H1 (cell line): ENCODE data around the gene ANKS1B. TPM values are rescaled to one million over a fixed set of nuclear protein-coding genes. Genes with fewer than 3 reads are reported as not detected.

ENCODE experiments used
- CTCF ChIA-PET: fragments of 300-600 bp; sonication (Branson Sonifier 250); formaldehyde crosslinking; loops from one replicate; lab custom pipeline; 2021; ENCODE audit not compliant: partially characterized antibody; lab: Charles Lee
- POLR2A ChIA-PET: fragments of 300-600 bp; sonication (Branson Sonifier 250); formaldehyde crosslinking; loops from one replicate; lab custom pipeline; 2021; ENCODE audit warnings: inconsistent platforms; ENCODE audit not compliant: partially characterized antibody; lab: Charles Lee
- DNase-seq, 2 experiments: peaks; one replicate each; pipeline versions ENCODE4 v3.0.0 to v3.0.0-alpha.2; 2010 to 2022; ENCODE audit warnings: low spot score in 2 of 2, low read depth in 1 of 2, mixed read lengths in 1 of 2
- FAIRE-seq: peaks from 2 replicates; lab custom pipeline; 2011; peaks lifted over from hg19 to GRCh38; lab: Jason Lieb, UNC
- H2AFZ ChIP-seq: 2 replicates; pipeline ENCODE4 v1.8.1; 2012; ENCODE audit warnings: low read length, inconsistent platforms
- H2AK5ac ChIP-seq: 2 replicates; pipeline ENCODE4 v1.6.1; 2013; ENCODE audit warnings: low read depth, low read length
- H2BK120ac ChIP-seq: replicated peaks from 2 replicates; pipeline ENCODE3; 2013; ENCODE audit warnings: low read depth, low read length, inconsistent platforms
- H2BK12ac ChIP-seq: 2 replicates; pipeline ENCODE4 v1.6.1; 2013; ENCODE audit warnings: low read depth, low read length
- H2BK15ac ChIP-seq: 2 replicates; pipeline ENCODE4 v1.6.1; 2013; ENCODE audit warnings: low read length
- H2BK20ac ChIP-seq: 2 replicates; pipeline ENCODE4 v1.6.1; 2013; ENCODE audit warnings: low read length
- H2BK5ac ChIP-seq: 2 replicates; pipeline ENCODE4 v1.6.1; 2013; ENCODE audit warnings: low read depth, low read length
- H3K14ac ChIP-seq: 2 replicates; pipeline ENCODE4 v1.6.1; 2013; ENCODE audit warnings: inconsistent platforms; ENCODE audit not compliant: insufficient read length
- H3K18ac ChIP-seq: 2 replicates; pipeline ENCODE4 v1.6.1; 2013; ENCODE audit warnings: low read length; ENCODE audit errors: extremely low read depth
- H3K23ac ChIP-seq: 2 replicates; pipeline ENCODE4 v1.6.1; 2013; ENCODE audit warnings: inconsistent platforms; ENCODE audit not compliant: insufficient read length
- H3K23me2 ChIP-seq: 2 replicates; pipeline ENCODE4 v1.6.1; 2013; ENCODE audit warnings: low read depth, low read length
- H3K27ac ChIP-seq: 2 replicates; pipeline ENCODE4 v1.6.1; 2011; ENCODE audit warnings: low read depth, low read length, inconsistent platforms
- H3K27me3 ChIP-seq, 4 experiments: replicated peaks in 1 of 4; 1 replicate in 1 of 4; 2 replicates in 3 of 4; pipeline versions ENCODE4 v1.6.1 to v1.8.1; 2011 to 2013; ENCODE audit warnings: low read length in 3 of 4, mild to moderate bottlenecking in 3 of 4, inconsistent platforms in 2 of 4, mixed read lengths in 2 of 4, moderate library complexity in 1 of 4; ENCODE audit not compliant: control insufficient read depth in 3 of 4, insufficient read depth in 3 of 4; ENCODE audit errors: extremely low read depth in 1 of 4
- H3K36me3 ChIP-seq, 4 experiments: 2 replicates each; pipeline versions ENCODE4 v1.6.1 to v1.8.1; 2011 to 2013; ENCODE audit warnings: mild to moderate bottlenecking in 4 of 4, low read length in 3 of 4, moderate library complexity in 2 of 4, control low read depth in 1 of 4, inconsistent platforms in 1 of 4; ENCODE audit not compliant: insufficient read depth in 4 of 4, control insufficient read depth in 2 of 4
- H3K4ac ChIP-seq: replicated peaks from 2 replicates; pipeline ENCODE3; 2013; ENCODE audit warnings: low read length, low read depth, mixed read lengths, inconsistent platforms; ENCODE audit not compliant: insufficient read length
- H3K4me1 ChIP-seq, 4 experiments: replicated peaks in 1 of 4; 1 replicate in 1 of 4; 2 replicates in 3 of 4; pipeline versions ENCODE4 v1.6.1 to v1.8.1; 2011 to 2013; ENCODE audit warnings: low read length in 3 of 4, inconsistent platforms in 2 of 4, mixed read lengths in 1 of 4; ENCODE audit not compliant: insufficient read depth in 4 of 4, control insufficient read depth in 3 of 4
- H3K4me2 ChIP-seq, 2 experiments: 2 replicates each; pipeline versions ENCODE4 v1.6.1 to v1.8.1; 2011 to 2013; ENCODE audit warnings: low read depth in 2 of 2, low read length in 2 of 2, control low read depth in 1 of 2, inconsistent platforms in 1 of 2, mild to moderate bottlenecking in 1 of 2; ENCODE audit not compliant: insufficient read depth in 1 of 2
- H3K4me3 ChIP-seq, 4 experiments: fragments of 200-600, 300-600 bp in 1 of 4; sonication (generic), shearing (Covaris generic), sonication (Bioruptor Twin) in 1 of 4; 2 replicates each; pipeline versions ENCODE4 v1.5.1 to v1.8.1; 2011 to 2016; ENCODE audit warnings: low read length in 4 of 4, low read depth in 3 of 4, control low read depth in 2 of 4, inconsistent platforms in 2 of 4, mild to moderate bottlenecking in 2 of 4, mixed read lengths in 1 of 4, moderate library complexity in 1 of 4; ENCODE audit not compliant: insufficient read depth in 2 of 4; ENCODE audit errors: extremely low read depth in 1 of 4
- H3K56ac ChIP-seq: replicated peaks from 2 replicates; pipeline ENCODE3; 2013; ENCODE audit warnings: low read depth, mild to moderate bottlenecking, mixed read lengths, low read length, inconsistent platforms; ENCODE audit not compliant: insufficient read length
- H3K79me1 ChIP-seq: 2 replicates; pipeline ENCODE4 v1.6.1; 2013; ENCODE audit warnings: low read depth, low read length, control low read depth
- H3K79me2 ChIP-seq, 2 experiments: 2 replicates each; pipeline versions ENCODE4 v1.6.1 to v1.8.1; 2012 to 2013; ENCODE audit warnings: low read length in 2 of 2, mild to moderate bottlenecking in 2 of 2, inconsistent platforms in 1 of 2; ENCODE audit not compliant: insufficient read depth in 2 of 2, control insufficient read depth in 1 of 2
- H3K9ac ChIP-seq, 4 experiments: replicated peaks in 1 of 4; 1 replicate in 1 of 4; 2 replicates in 3 of 4; pipeline versions ENCODE4 v1.6.1 to v1.8.1; 2011 to 2013; ENCODE audit warnings: low read depth in 3 of 4, low read length in 3 of 4, control low read depth in 2 of 4, mild to moderate bottlenecking in 2 of 4, moderate library complexity in 2 of 4, inconsistent platforms in 1 of 4; ENCODE audit errors: extremely low read depth in 1 of 4
- H3K9me3 ChIP-seq, 2 experiments: 2 replicates each; pipeline versions ENCODE4 v1.6.1 to v1.8.1; 2012 to 2013; ENCODE audit warnings: mild to moderate bottlenecking in 2 of 2, moderate library complexity in 2 of 2, control low read depth in 1 of 2, inconsistent platforms in 1 of 2, low read depth in 1 of 2, low read length in 1 of 2, mixed read lengths in 1 of 2; ENCODE audit not compliant: insufficient read depth in 2 of 2
- H4K20me1 ChIP-seq, 2 experiments: replicated peaks in 1 of 2; 2 replicates each; pipeline versions ENCODE3 to v1.8.1; 2011 to 2013; ENCODE audit warnings: inconsistent platforms in 2 of 2, low read length in 2 of 2, mild to moderate bottlenecking in 1 of 2; ENCODE audit not compliant: insufficient read depth in 2 of 2, control insufficient read depth in 1 of 2
- H4K5ac ChIP-seq: 2 replicates; pipeline ENCODE4 v1.6.1; 2013; ENCODE audit warnings: low read length, low read depth, mixed read lengths, inconsistent platforms; ENCODE audit not compliant: insufficient read length
- H4K8ac ChIP-seq: 2 replicates; pipeline ENCODE4 v1.8.0; 2013; ENCODE audit warnings: mild to moderate bottlenecking, moderate library complexity, low read length, inconsistent platforms; ENCODE audit not compliant: insufficient read depth; ENCODE audit errors: extremely low read depth
- H4K91ac ChIP-seq: replicated peaks from 2 replicates; pipeline ENCODE3; 2013; ENCODE audit warnings: low read length, mixed read lengths, inconsistent platforms; ENCODE audit not compliant: insufficient read length
- WGBS, 2 experiments: shearing (Covaris generic) in 1 of 2; methylation state at CpG; one replicate each; pipeline versions ENCODE4 v1.1.6 to v1.1.7; 2013 to 2015; ENCODE audit warnings: low lambda C conversion rate in 2 of 2, mixed read lengths in 2 of 2, inconsistent platforms in 1 of 2, low coverage in 1 of 2, missing lambda C conversion rate in 1 of 2; ENCODE audit not compliant: insufficient replicate concordance in 2 of 2, insufficient coverage in 1 of 2, insufficient read length in 1 of 2; ENCODE audit errors: extremely low coverage in 1 of 2, missing lambda C conversion rate in 1 of 2; 5-methylcytosine and 5-hydroxymethylcytosine counted together
- polyA plus RNA-seq, 7 experiments: library from polyadenylated mRNA; depleted of rRNA in 3 of 7; stranded (reverse) in 5 of 7; unstranded in 2 of 7; fragments of >200 nt in 5 of 7; fragments of 200-250 nt in 2 of 7; gene quantifications; 1 replicate in 5 of 7; 2 replicates in 1 of 7; 4 replicates in 1 of 7; pipeline versions ENCODE4 v1.2.1 to v1.2.3, GENCODE V29; 2011 to 2013; ENCODE audit warnings: missing spikeins in 2 of 7, mixed read lengths in 2 of 7
- total RNA-seq: library from RNA; stranded (reverse); fragmentation: NEBNext Ultra II Directional; extraction: Animal tissue kit (Norgen Biotek cat#: 25700); gene quantifications from 2 replicates; pipeline ENCODE4 v1.2.1, GENCODE V29; 2021

ANKS1B gene
- total and polyA plus RNA-seq, 2 of the 8 experiments (the other 6 are each of a cell fraction or from before 2014, with no cell fraction given): 2.7 to 6.1 TPM

- no peak overlapping the region for H2AFZ ChIP-seq
- H2BK120ac ChIP-seq: no peak overlapping the region
- no peak overlapping the region for H2BK12ac ChIP-seq
- 0 out of 2 replicates have a peak overlapping the region, but pooled peaks have one; percentile 6 for H2BK20ac ChIP-seq
- no peaks in the 10 kb centered on the region for H4K20me1 ChIP-seq
- FAIRE-seq: no peak
- H3K14ac ChIP-seq: no peak overlapping the region
- H3K79me2 ChIP-seq: no peaks in the 10 kb centered on the region
- H3K23ac ChIP-seq: no peak overlapping the region
- H3K4me2 ChIP-seq: no peak overlapping the region
- no peaks in the 10 kb centered on the region for H3K36me3 ChIP-seq
- no peak overlapping the region for H4K8ac ChIP-seq
- no peak overlapping the region for H3K18ac ChIP-seq
- H4K91ac ChIP-seq: no peak overlapping the region
- ChIA-PET POLR2A (no interaction called here), CTCF (no interaction called here)
- no peak for DNase-seq
- H2BK15ac ChIP-seq: no peak overlapping the region
- no peak overlapping the region for H3K9ac ChIP-seq
- H3K56ac ChIP-seq: no peak overlapping the region
- H3K4me1 ChIP-seq: no peaks in the 10 kb centered on the region; a peak in 1 of 7 replicates
- H3K23me2 ChIP-seq: no peaks in the 10 kb centered on the region
- no peaks in the 10 kb centered on the region for H3K79me1 ChIP-seq
- H2AK5ac ChIP-seq: no peak overlapping the region
- no peak overlapping the region for H3K4me3 ChIP-seq
- WGBS, 2 experiments: 84% methylated on average over 5 of the region's 5 CpGs; no CpG with 5 or more reads in 1 of the 2 experiments
- H2BK5ac ChIP-seq: no peak overlapping the region
- H4K5ac ChIP-seq: no peak overlapping the region
- H3K4ac ChIP-seq: no peak overlapping the region
- peaks cover 2 to 7% of the 10 kb centered on the region in 2 experiments; a peak in 3 of 4 replicates for H3K9me3 ChIP-seq
- no peak overlapping the region for H3K27ac ChIP-seq
- no peaks in the 10 kb centered on the region for H3K27me3 ChIP-seq
Observed at GRCh38 chr12:99035803-99036202, 948.9 kb downstream of the ANKS1B start.
